Tibial nerve (tissue), 3 donors: ENCODE measurements around the gene PKP4.

Experiments used
- EP300 ChIP-seq, 2 donors: sonication (generic); formaldehyde crosslinking; IDR thresholded peaks; one replicate each; pipeline ENCODE4 v1.6.1; 2017; ENCODE audit warnings: antibody characterized with exemption in 2 of 2, mild to moderate bottlenecking in 1 of 2
- POLR2A ChIP-seq, 2 donors: fragments of 450-650 bp; IDR thresholded peaks; one replicate each; pipeline ENCODE4 v1.6.1; 2017; ENCODE audit warnings: antibody characterized with exemption in 2 of 2, mild to moderate bottlenecking in 2 of 2, moderate library complexity in 2 of 2

GRCh38 chr2:158577141-158577540, 120.4 kb downstream of the PKP4 start:
- no peak for TF ChIP-seq EP300 (IDR thresholded peaks at IDR 0.05)
- TF ChIP-seq POLR2A (IDR thresholded peaks at IDR 0.05), result no peak
